Duodenal mucosa (tissue), 2 donors: Measurements from ENCODE around the gene DNAI2.
A peak's percentile ranks its signal among the peaks of the same experiment; 100 is the strongest.

Experiments
- H3K27ac ChIP-seq: one replicate; pipeline ENCODE4 v1.7.0; 2013; ENCODE audit warnings: low read depth, low read length
- H3K27me3 ChIP-seq, 2 donors: one replicate each; pipeline ENCODE4 v1.7.0; 2013; ENCODE audit warnings: low read length in 2 of 2, control low read depth in 1 of 2; ENCODE audit not compliant: insufficient read depth in 2 of 2, control insufficient read depth in 1 of 2
- H3K36me3 ChIP-seq, 2 donors: one replicate each; pipeline ENCODE4 v1.7.0; 2013; ENCODE audit warnings: low read length in 2 of 2, control low read depth in 1 of 2; ENCODE audit not compliant: insufficient read depth in 2 of 2, control insufficient read depth in 1 of 2
- H3K4me1 ChIP-seq, 2 donors: one replicate each; pipeline ENCODE4 v1.7.0; 2013; ENCODE audit warnings: low read length in 2 of 2, control low read depth in 1 of 2; ENCODE audit not compliant: insufficient read depth in 2 of 2, control insufficient read depth in 1 of 2
- H3K4me3 ChIP-seq, 2 donors: one replicate each; pipeline ENCODE4 v1.7.0; 2013; ENCODE audit warnings: low read length in 2 of 2, low read depth in 1 of 2
- H3K9ac ChIP-seq, 2 donors: one replicate each; pipeline ENCODE4 v1.7.0; 2013; ENCODE audit warnings: low read length in 2 of 2, low read depth in 1 of 2
- H3K9me3 ChIP-seq, 2 donors: one replicate each; pipeline ENCODE4 v1.7.0; 2013; ENCODE audit warnings: low read length in 2 of 2, control low read depth in 1 of 2; ENCODE audit not compliant: control insufficient read depth in 1 of 2

The DNAI2 gene, protein sequence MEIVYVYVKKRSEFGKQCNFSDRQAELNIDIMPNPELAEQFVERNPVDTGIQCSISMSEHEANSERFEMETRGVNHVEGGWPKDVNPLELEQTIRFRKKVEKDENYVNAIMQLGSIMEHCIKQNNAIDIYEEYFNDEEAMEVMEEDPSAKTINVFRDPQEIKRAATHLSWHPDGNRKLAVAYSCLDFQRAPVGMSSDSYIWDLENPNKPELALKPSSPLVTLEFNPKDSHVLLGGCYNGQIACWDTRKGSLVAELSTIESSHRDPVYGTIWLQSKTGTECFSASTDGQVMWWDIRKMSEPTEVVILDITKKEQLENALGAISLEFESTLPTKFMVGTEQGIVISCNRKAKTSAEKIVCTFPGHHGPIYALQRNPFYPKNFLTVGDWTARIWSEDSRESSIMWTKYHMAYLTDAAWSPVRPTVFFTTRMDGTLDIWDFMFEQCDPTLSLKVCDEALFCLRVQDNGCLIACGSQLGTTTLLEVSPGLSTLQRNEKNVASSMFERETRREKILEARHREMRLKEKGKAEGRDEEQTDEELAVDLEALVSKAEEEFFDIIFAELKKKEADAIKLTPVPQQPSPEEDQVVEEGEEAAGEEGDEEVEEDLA

DNA sequence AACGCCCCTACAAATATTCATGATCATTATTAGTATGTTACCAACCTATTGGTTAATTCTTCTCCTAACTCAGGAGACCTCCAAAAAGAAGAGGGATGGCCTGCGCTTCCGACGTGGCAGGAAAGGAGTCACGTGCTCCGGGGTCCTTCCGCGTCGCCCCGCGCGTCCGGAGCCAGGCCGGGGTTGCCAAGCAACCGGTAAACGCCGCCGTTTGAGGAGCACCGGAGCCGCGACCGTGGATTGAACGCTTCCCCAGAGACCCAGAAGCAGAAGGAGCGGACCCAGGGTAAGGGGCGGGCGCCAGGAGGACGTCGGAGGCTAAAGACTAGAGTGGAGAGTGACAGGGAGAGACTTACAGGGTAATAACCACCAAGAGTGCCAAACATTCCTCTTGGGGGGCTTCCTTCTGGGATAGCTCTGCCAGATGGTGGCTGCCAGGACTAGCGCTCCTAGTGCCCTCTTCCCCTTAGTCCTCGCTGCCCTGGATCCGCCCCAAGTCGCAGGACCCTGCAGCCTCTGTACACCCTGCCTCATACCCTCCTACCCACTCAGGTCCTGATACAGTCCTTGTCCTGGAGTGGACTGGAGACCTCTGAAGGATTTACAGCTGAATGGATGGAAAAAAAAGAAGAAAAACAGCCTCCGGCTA, at the start of gene DNAI2:
Gene DNAI2 (plus strand): TSS at position 175 of the 649 bp plus-strand sequence. CDS start 7,584 bp downstream, outside the sequence.
- no peaks in the 10 kb centered on the region for H3K9me3 ChIP-seq
- no peak within 1 kb of the TSS for H3K9ac ChIP-seq
- H3K27me3 ChIP-seq, result peaks cover 0 to 8% of the 10 kb centered on the region in 2 donors
- H3K36me3 ChIP-seq, result no peaks in the 10 kb centered on the region
- H3K4me1 ChIP-seq, result peaks cover 15 to 16% of the 10 kb centered on the region in 2 donors
- H3K27ac ChIP-seq, result no peak within 1 kb of the TSS
- H3K4me3 ChIP-seq, result peak within 1 kb of the TSS; percentile 46 to 50

DNA sequence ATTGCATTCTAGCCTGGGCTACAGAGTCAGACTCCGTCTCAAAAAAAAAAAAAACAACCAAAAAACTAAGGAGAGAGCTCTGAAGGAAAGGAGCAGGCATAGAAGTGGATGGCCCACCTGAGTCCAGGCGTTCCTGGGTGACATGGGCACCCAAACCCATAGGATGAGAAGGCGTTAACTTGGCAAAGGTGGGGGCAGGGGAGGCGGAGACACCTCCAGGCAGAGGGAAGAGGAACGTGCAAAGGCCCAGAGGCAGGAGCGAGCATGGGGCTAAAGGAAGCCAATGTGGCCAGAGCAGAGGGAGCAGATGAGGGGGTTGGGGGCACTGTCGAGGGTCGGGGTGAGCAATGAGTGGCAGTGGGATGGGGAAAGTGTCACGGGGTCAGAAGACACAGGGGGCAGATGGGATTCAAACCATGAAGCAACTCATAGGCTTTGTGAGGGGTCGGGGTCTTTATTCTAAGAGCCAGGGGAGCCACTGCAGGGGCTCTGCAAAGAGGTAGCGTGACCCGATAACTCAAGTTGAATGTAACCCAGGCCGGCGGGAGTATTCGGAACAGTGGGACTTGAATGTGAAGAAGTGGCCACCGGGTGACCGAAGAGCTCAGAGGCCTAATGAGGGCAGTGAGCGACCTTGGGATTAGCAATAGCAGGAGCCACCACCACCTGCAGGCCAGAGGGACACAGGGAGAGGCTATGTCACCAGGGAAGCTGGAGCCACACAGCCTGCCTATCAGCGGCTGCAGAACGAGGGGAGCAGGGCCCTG, 48.9 kb upstream of the DNAI2 start:
- Histone ChIP-seq H3K27ac (no peak overlapping the region), H3K4me3 (no peak overlapping the region), H3K36me3 (no peaks in the 10 kb centered on the region), H3K9ac (no peak overlapping the region), H3K4me1 (no peaks in the 10 kb centered on the region), H3K9me3 (no peaks in the 10 kb centered on the region), H3K27me3 (no peaks in the 10 kb centered on the region)

DNA sequence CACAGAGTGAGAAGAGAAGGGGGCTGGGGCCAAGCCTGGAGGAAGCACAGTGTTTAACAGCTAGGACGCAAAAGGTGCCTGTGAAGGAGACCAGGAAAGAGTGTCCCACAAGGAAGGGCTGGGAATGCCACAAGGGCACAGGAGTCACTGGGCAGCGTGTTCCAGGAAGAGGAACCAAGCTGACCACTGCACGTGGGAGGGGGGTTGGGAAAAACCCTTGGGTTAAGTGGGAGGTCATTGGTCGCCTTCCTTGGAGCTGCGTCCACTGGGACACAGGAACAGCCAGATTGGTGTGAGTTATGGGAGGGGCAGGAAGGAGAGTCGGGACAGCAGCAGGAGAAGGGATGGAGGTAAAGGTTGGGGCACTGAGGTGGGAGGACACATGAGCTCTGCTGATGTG, 47.8 kb upstream of the DNAI2 start:
- Histone ChIP-seq H3K4me1 (no peaks in the 10 kb centered on the region), H3K4me3 (no peak overlapping the region), H3K9ac (no peak overlapping the region), H3K27ac (no peak overlapping the region), H3K9me3 (no peaks in the 10 kb centered on the region), H3K36me3 (no peaks in the 10 kb centered on the region), H3K27me3 (no peaks in the 10 kb centered on the region)

DNA sequence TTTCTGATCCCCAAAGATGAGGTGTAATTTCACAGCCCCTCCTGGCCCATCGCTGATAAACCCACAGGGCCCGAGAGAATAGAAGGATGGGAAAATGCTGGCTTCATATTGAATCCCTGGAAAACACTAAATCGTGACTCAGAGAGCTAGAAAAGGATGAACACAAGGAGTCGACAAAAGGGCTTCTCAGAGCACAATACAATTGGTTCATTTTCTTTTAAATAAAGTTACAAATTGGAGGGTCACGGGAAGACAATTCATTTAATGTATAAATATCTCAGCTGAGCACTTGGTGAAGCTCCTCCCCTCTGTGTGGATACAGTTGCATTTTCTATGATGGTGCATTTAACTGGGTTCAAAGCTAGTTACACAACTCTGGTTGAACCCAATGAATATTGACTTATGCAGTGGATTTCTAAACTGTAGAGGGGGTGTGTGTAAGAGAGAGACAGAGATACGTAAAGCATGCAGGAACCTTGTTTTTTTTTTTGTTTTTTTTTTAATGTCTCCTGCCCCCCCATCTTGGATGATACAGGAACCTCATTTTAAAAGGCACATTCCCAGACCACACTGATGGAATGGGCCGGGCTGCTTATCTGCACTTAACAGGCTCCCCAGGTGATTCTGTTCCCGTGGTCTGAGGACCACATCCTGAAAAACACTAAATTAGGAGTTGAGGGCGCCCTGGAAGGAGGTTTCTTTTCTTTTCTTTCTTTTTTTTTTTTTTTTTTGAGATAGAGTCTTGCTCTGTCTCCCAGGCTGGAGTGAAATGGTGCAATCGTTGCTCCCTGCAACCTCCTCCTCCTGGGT, 46.6 kb upstream of the DNAI2 start:
- no peak overlapping the region for H3K4me3 ChIP-seq
- no peaks in the 10 kb centered on the region for H3K36me3 ChIP-seq
- H3K4me1 ChIP-seq, result no peaks in the 10 kb centered on the region
- H3K9me3 ChIP-seq, result no peaks in the 10 kb centered on the region
- H3K9ac ChIP-seq, result no peak overlapping the region
- no peaks in the 10 kb centered on the region for H3K27me3 ChIP-seq
- no peak overlapping the region for H3K27ac ChIP-seq

DNA sequence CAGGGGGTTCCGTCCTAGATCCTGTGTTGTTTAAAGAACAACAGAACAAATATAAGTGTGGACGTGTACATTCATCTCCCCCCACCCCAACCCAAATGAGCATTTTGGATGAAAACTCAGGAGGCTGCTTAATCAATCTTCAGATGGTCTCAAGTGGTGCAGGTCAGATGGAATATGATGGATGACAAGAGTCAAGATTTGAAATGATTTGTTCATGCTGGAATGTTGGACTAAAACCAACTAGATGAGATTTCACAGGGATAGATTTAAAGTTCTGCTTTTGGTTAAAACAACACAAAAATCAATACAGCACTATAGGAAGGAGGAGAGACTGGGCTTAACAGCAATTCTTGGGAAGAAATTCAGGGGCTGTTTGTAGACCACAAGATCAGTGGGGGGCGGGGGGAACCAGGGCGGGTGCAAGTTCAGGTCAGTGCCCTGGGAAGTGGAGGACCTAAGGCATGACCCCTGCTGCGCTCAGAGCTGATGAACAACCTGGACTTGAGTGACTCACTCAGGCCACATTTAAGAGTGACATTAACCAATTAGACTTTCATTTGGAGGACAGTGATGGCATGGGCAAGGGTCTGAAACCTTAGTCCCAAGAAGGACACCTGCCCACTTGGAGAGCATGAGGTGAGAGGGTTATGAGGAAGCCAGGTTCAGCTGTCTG, 45.6 kb upstream of the DNAI2 start:
- Histone ChIP-seq H3K9ac (no peak overlapping the region), H3K27ac (no peak overlapping the region), H3K9me3 (no peaks in the 10 kb centered on the region), H3K36me3 (no peaks in the 10 kb centered on the region), H3K4me3 (no peak overlapping the region), H3K27me3 (no peaks in the 10 kb centered on the region), H3K4me1 (no peaks in the 10 kb centered on the region)

DNA sequence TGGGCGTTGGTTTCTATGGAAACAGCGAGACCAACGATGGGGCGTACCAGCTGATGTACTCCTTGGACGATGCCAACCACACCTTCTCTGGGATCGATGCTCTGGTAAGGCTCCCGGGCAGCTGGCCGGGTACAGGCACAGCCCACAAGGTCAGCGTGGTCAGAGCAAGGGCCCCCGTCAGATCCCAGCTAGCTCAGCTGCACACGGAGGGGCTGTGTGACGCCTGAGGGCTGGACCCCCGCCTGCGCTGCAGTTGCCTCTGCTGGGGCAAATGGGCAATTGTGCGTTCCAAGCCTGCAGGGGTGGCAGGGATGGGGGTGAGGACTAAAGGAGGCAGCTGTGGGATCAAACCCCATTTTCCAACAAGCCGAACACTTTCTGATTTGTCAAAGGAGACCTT, 43.1 kb upstream of the DNAI2 start:
- Histone ChIP-seq H3K4me3 (no peak overlapping the region), H3K27me3 (no peaks in the 10 kb centered on the region), H3K9ac (no peak overlapping the region), H3K27ac (no peak overlapping the region), H3K36me3 (no peaks in the 10 kb centered on the region), H3K9me3 (no peaks in the 10 kb centered on the region), H3K4me1 (no peaks in the 10 kb centered on the region)

DNA sequence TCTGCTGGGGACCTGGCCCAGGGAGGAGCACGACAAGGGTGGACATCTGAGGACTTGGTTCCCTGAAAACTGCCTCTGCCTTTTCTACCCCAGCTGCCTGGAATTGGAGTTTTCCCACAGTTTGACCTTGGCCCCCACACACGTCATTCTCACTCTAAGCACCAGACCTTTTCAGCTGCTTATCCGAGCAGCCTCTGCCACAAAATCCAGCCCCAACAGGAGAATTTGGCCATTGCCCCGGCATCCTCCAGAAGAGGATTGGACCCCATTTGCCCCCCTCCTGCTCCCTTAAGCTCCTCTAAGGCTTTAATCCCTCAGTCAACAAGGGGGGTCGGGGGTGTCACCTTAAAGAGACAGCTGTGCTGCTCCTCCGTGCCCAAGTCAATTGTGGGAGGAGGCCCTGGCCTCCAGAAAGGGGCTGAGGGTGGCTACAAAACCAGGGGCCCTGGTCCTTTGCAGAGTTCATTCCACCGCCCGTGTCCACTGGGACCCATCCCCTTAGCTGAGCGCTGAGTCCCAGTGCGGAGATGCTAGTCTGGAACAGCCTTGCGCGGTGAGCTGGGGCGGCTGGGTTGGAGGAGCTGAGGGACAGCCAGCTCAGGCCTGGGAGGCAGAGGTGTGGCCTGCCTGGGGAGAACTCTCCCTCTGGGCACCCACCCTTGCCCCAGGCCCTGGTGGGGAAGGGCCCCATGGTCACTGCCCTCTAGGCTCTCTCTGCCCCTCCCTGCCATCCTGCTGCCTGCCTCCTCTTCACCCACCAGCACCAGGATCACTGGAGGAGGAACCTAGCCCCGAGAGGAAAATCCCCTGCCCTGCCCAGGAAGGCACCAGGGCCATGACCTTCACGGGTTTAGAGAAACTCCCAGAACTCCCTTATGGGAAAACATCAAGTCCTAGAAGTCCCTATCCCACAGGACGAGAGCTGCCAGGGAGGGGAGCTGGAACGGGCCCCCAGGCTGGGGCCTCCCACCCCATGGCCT, 41.8 kb upstream of the DNAI2 start:
- H3K36me3 ChIP-seq, result no peaks in the 10 kb centered on the region
- no peak overlapping the region for H3K27ac ChIP-seq
- H3K27me3 ChIP-seq, result no peaks in the 10 kb centered on the region
- H3K4me3 ChIP-seq, result no peak overlapping the region
- H3K4me1 ChIP-seq, result no peaks in the 10 kb centered on the region
- no peak overlapping the region for H3K9ac ChIP-seq
- H3K9me3 ChIP-seq, result no peaks in the 10 kb centered on the region

DNA sequence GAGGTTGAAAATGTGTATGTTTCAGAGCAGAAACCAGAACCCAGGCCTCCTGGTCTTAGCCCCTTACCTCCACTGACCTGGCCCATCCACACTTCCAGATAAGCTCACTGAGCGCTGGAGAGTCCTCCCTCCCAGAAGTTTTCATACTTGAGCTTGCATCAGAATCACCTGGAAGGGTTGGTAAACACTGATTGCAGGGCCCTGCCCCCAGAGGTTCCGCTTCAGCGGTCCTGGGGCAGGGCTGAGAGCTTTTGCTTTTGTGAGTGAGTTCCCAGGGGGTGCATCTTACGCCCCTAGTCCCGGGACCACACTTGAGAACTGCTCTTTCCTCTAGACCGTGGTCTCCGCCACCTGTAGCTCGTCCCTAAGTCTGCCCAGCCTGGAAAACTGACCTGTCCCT, 40.1 kb upstream of the DNAI2 start:
- no peaks in the 10 kb centered on the region for H3K36me3 ChIP-seq
- no peak overlapping the region for H3K4me3 ChIP-seq
- H3K4me1 ChIP-seq, result no peaks in the 10 kb centered on the region
- no peaks in the 10 kb centered on the region for H3K27me3 ChIP-seq
- no peak overlapping the region for H3K9ac ChIP-seq
- H3K9me3 ChIP-seq, result no peaks in the 10 kb centered on the region
- H3K27ac ChIP-seq, result no peak overlapping the region
